SK-N-SH treated with all-trans-retinoic acid at 6 μM for 48 hours (cell line): ENCODE data around the gene INSR.

Experiments used
- ARNTL ChIP-seq: fragments of 450-650 bp; formaldehyde crosslinking; IDR thresholded peaks from 2 replicates; pipeline ENCODE4 v1.5.0; 2020; ENCODE audit warnings: low read depth, mild to moderate bottlenecking, moderate library complexity, borderline replicate concordance
- CSRNP3 ChIP-seq: fragments of 250-450 bp; sonication (Bioruptor Pico); IDR thresholded peaks from 2 replicates; pipeline ENCODE4 v1.5.1; 2021; ENCODE audit warnings: mild to moderate bottlenecking, moderate library complexity
- RARB ChIP-seq: fragments of 250-450 bp; sonication (Bioruptor Pico); IDR thresholded peaks from 2 replicates; pipeline ENCODE4 v1.8.0; 2021; ENCODE audit warnings: mild to moderate bottlenecking, moderate library complexity
- TCF4 ChIP-seq: fragments of 250-450 bp; sonication (Bioruptor Pico); IDR thresholded peaks from 2 replicates; pipeline ENCODE4 v1.8.0; 2021; ENCODE audit warnings: mild to moderate bottlenecking, moderate library complexity, borderline replicate concordance
- ZFP30 ChIP-seq: fragments of 450-650 bp; formaldehyde crosslinking; IDR thresholded peaks from 2 replicates; pipeline ENCODE4 v1.5.0; 2022; ENCODE audit warnings: mild to moderate bottlenecking, moderate library complexity
- ZNF565 ChIP-seq: fragments of 450-650 bp; formaldehyde crosslinking; conservative IDR thresholded peaks from 2 replicates; pipeline ENCODE4 v1.5.0; 2020; ENCODE audit warnings: low read depth, mild to moderate bottlenecking, moderate library complexity
- TF ChIP-seq, protein P1 (sequence below): fragments of 250-450 bp; sonication (Bioruptor Pico); IDR thresholded peaks from 2 replicates; pipeline ENCODE4 v1.8.0; 2020; ENCODE audit warnings: mild to moderate bottlenecking, moderate library complexity, borderline replicate concordance

- TF ChIP-seq, protein P1, sequence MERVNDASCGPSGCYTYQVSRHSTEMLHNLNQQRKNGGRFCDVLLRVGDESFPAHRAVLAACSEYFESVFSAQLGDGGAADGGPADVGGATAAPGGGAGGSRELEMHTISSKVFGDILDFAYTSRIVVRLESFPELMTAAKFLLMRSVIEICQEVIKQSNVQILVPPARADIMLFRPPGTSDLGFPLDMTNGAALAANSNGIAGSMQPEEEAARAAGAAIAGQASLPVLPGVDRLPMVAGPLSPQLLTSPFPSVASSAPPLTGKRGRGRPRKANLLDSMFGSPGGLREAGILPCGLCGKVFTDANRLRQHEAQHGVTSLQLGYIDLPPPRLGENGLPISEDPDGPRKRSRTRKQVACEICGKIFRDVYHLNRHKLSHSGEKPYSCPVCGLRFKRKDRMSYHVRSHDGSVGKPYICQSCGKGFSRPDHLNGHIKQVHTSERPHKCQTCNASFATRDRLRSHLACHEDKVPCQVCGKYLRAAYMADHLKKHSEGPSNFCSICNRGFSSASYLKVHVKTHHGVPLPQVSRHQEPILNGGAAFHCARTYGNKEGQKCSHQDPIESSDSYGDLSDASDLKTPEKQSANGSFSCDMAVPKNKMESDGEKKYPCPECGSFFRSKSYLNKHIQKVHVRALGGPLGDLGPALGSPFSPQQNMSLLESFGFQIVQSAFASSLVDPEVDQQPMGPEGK (CRISPR knock-in tag): no peak
- TF ChIP-seq CSRNP3 (CRISPR knock-in tag): no peak
- no peak for TF ChIP-seq RARB (CRISPR knock-in tag)
- no peak for TF ChIP-seq TCF4 (CRISPR knock-in tag)
- no peak for TF ChIP-seq ZNF565 (CRISPR knock-in tag)
- no peak for TF ChIP-seq ZFP30 (CRISPR knock-in tag)
- no peak for TF ChIP-seq ARNTL
Measured at GRCh38 chr19:7331446-7331845, 37.2 kb upstream of the INSR start.
